A673 (cell line): ENCODE measurements around the gene DMRTA2. TPM values are rescaled to one million over a fixed set of nuclear protein-coding genes. Genes with fewer than 3 reads are reported as not detected.

Experiments
- BruUV-seq: library from RNA; stranded (reverse); fragments of 400-500 nt; replicated peaks from 2 replicates; lab custom pipeline; 2021; lab: Mats Ljungman, UMichigan
- CTCF ChIA-PET: fragments of 300-600 bp; sonication (Branson Sonifier 250); formaldehyde crosslinking; loops from one replicate; lab custom pipeline; 2022; ENCODE audit warnings: antibody characterized with exemption; lab: Charles Lee
- POLR2A ChIA-PET: fragments of 300-600 bp; sonication (Branson Sonifier 250); formaldehyde crosslinking; loops from one replicate; lab custom pipeline; 2022; ENCODE audit warnings: antibody characterized with exemption; ENCODE audit not compliant: low non-redundant PET; lab: Charles Lee
- DNase-seq: peaks from one replicate; pipeline ENCODE4 v3.0.0-alpha.2; 2015; ENCODE audit warnings: low spot score
- H3K27ac ChIP-seq: fragments of 200-600 bp; sonication (generic); 2 replicates; pipeline ENCODE4 v1.5.1; 2016; ENCODE audit warnings: mixed run types, low read depth, mild to moderate bottlenecking, mixed read lengths, antibody characterized with exemption, low read length; ENCODE audit not compliant: poor library complexity, severe bottlenecking
- H3K27me3 ChIP-seq: fragments of 200-600 bp; sonication (generic); replicated peaks from 2 replicates; pipeline ENCODE4 v1.6.1; 2017; ENCODE audit warnings: mixed run types, low read depth, mild to moderate bottlenecking, mixed read lengths, antibody characterized with exemption, low read length; ENCODE audit not compliant: insufficient read depth, poor library complexity
- H3K36me3 ChIP-seq: fragments of 200-600 bp; sonication (generic); 2 replicates; pipeline ENCODE4 v1.6.1; 2016; ENCODE audit warnings: mixed run types, mild to moderate bottlenecking, mixed read lengths, antibody characterized with exemption, low read length; ENCODE audit not compliant: insufficient read depth, poor library complexity, severe bottlenecking
- H3K4me1 ChIP-seq: fragments of 200-600 bp; sonication (generic); 2 replicates; pipeline ENCODE4 v1.6.1; 2017; ENCODE audit warnings: mixed run types, mild to moderate bottlenecking, mixed read lengths, antibody characterized with exemption, low read length; ENCODE audit not compliant: insufficient read depth, poor library complexity, severe bottlenecking
- H3K4me3 ChIP-seq: fragments of 200-600 bp; sonication (generic); 2 replicates; pipeline ENCODE4 v1.5.1; 2016; ENCODE audit warnings: low read depth, mixed run types, mild to moderate bottlenecking, mixed read lengths, low read length; ENCODE audit not compliant: poor library complexity, severe bottlenecking
- H3K9me3 ChIP-seq: fragments of 200-600 bp; sonication (generic); 2 replicates; pipeline ENCODE4 v1.6.1; 2016; ENCODE audit warnings: mixed run types, low read depth, mild to moderate bottlenecking, mixed read lengths, antibody characterized with exemption, low read length; ENCODE audit not compliant: poor library complexity, severe bottlenecking
- EZH2 ChIP-seq: fragments of 200-600 bp; sonication (generic); IDR thresholded peaks from 2 replicates; pipeline ENCODE4 v1.6.1; 2017; ENCODE audit warnings: borderline replicate concordance, low read depth, mild to moderate bottlenecking, mixed read lengths, antibody characterized with exemption, low read length; ENCODE audit not compliant: poor library complexity, severe bottlenecking
- intact Hi-C: fragments of 100-400 bp; cut with micrococcal nuclease; formaldehyde crosslinking; loops from one replicate; pipeline ENCODE4 v1.10.0; 2022; ENCODE audit not compliant: unreplicated experiment
- total RNA-seq: library from RNA; stranded (reverse); gene quantifications from 2 replicates; pipeline ENCODE4 v1.2.3, GENCODE V29; 2021
- TF ChIP-seq, protein P1 (sequence below): fragments of 300-800, 200-600 bp; sonication (generic); conservative IDR thresholded peaks from 2 replicates; pipeline ENCODE4 v1.5.1; 2017; ENCODE audit warnings: low read depth, mild to moderate bottlenecking, antibody characterized with exemption, low read length, moderate library complexity, mixed read lengths

DMRTA2 gene
- total RNA-seq, 1 experiment from 2014 or later: 0.37 TPM

DNA sequence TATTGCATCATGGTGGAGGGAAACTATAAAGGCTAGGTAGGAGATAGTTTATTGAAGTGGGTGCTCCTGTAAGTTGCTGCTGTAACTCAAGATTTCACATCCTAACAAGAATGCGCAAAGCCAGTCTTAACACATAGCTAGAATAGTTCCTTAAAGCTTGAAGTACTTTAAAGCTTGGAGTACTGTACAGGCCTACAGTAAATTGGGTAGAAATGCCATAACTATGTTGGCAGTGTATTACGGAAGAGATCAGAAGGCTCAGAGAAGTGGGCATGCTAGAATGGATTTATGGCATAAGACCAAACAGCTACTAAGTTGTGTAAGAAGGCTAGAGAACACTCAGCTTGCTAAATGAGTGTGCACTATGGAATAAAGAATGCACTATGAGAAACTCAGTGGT, 44.5 kb downstream of the DMRTA2 start:
- intact Hi-C loops: no loop called here
- Histone ChIP-seq H3K4me1 (no peaks in the 10 kb centered on the region), H3K9me3 (no peaks in the 10 kb centered on the region), H3K36me3 (no peaks in the 10 kb centered on the region), H3K4me3 (no peak overlapping the region), H3K27ac (no peak overlapping the region), H3K27me3 (peaks cover 3% of the 10 kb centered on the region)
- BruUV-seq: no TSS peak
- CTCF ChIA-PET: no interaction called here
- POLR2A ChIA-PET: no interaction called here
- no peak for DNase-seq
- TF ChIP-seq, protein P1, sequence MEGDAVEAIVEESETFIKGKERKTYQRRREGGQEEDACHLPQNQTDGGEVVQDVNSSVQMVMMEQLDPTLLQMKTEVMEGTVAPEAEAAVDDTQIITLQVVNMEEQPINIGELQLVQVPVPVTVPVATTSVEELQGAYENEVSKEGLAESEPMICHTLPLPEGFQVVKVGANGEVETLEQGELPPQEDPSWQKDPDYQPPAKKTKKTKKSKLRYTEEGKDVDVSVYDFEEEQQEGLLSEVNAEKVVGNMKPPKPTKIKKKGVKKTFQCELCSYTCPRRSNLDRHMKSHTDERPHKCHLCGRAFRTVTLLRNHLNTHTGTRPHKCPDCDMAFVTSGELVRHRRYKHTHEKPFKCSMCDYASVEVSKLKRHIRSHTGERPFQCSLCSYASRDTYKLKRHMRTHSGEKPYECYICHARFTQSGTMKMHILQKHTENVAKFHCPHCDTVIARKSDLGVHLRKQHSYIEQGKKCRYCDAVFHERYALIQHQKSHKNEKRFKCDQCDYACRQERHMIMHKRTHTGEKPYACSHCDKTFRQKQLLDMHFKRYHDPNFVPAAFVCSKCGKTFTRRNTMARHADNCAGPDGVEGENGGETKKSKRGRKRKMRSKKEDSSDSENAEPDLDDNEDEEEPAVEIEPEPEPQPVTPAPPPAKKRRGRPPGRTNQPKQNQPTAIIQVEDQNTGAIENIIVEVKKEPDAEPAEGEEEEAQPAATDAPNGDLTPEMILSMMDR: no peak
- TF ChIP-seq EZH2: no peak

DNA sequence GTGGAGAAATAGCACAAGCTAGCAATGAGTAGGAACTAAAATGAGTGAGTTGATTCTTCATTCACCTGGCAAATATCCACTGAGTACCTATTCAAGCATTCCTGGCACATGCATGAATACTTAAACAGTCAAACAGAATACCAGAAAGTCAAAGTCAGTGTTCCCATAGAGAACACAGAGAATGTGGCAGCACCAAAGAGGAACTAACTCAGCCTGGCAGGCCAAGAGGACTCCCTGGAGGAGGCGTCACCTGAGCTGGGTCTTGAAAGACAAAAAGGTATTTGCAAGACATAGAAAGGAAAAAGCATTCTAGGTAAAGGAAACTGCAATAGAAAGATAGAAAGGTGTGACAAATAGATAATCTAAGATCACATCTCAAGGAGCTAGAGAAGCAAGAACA, 49.7 kb downstream of the DMRTA2 start:
- TF ChIP-seq, protein P1: no peak
- no peak for TF ChIP-seq EZH2
- Histone ChIP-seq H3K27ac (no peak overlapping the region), H3K27me3 (no peaks in the 10 kb centered on the region), H3K36me3 (no peaks in the 10 kb centered on the region), H3K4me3 (no peak overlapping the region), H3K4me1 (no peaks in the 10 kb centered on the region), H3K9me3 (no peaks in the 10 kb centered on the region)
- intact Hi-C loops: no loop called here
- ChIA-PET CTCF (no interaction called here), POLR2A (no interaction called here)
- DNase-seq: no peak
- BruUV-seq: no TSS peak

DNA sequence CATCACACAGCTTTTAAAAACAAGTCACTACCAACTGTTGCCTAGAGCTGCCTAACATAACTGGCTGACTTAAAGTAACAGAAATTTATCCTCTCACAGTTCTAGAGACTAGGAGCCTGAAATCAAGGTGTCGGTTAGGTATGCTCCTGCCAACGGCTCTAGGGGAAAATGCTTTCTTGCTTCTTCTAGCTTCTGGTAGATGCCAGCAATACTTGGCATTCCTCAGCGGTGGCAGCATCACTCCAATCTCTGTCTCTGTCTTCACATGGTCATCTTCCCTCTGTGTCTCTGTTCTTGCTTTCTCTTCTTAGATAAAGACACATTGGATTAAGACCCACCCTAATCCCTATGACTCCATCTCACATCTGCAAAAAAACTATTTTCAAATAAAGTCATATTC, 51.5 kb downstream of the DMRTA2 start:
- intact Hi-C loops: no loop called here
- POLR2A ChIA-PET: no interaction called here
- Histone ChIP-seq H3K4me1 (no peaks in the 10 kb centered on the region), H3K4me3 (no peak overlapping the region), H3K36me3 (no peaks in the 10 kb centered on the region), H3K27me3 (peaks cover 8% of the 10 kb centered on the region), H3K27ac (no peak overlapping the region), H3K9me3 (no peaks in the 10 kb centered on the region)
- BruUV-seq: no TSS peak
- no peak for TF ChIP-seq EZH2
- TF ChIP-seq, protein P1: no peak
- CTCF ChIA-PET: no interaction called here
- DNase-seq: no peak
